Measurements from ENCODE around the gene TCERG1L.

- TF ChIP-seq EZH2phosphoT487 (IDR thresholded peaks at IDR 0.05; ENCODE audit: borderline replicate concordance) (no peak), CTCF (conservative IDR thresholded peaks at IDR 0.05; ENCODE audit: low read length) (no peak)
Measured at GRCh38 chr10:131215776-131216175, 95.7 kb downstream of the TCERG1L start.
